HCT116 (cell line): ENCODE data around the gene TIGD3. TPM values are rescaled to one million over a fixed set of nuclear protein-coding genes. Genes with fewer than 3 reads are reported as not detected.

Experiments
- ATAC-seq: fragments of 200-7000 bp; cut with Tn5 transposase; 2 replicates; pipeline ENCODE4 v1.9.1; 2020; ENCODE audit warnings: mild to moderate bottlenecking, moderate library complexity
- BruUV-seq: library from RNA; stranded (reverse); fragments of 400-500 nt; replicated peaks from 2 replicates; lab custom pipeline; 2021; lab: Mats Ljungman, UMichigan
- CTCF ChIA-PET: fragments of 300-600 bp; sonication (Branson Sonifier 250); formaldehyde crosslinking; loops from one replicate; lab custom pipeline; 2021; ENCODE audit warnings: antibody characterized with exemption; lab: Charles Lee
- POLR2A ChIA-PET: fragments of 300-600, 350-600 bp; sonication (Branson Sonifier 250); formaldehyde crosslinking; loops from one replicate; lab custom pipeline; 2021; ENCODE audit warnings: antibody characterized with exemption; lab: Charles Lee
- RAD21 ChIA-PET, 2 experiments: fragments of 300-600 bp; sonication (Branson Sonifier 250); formaldehyde crosslinking; loops; one replicate each; lab custom pipeline; 2023; ENCODE audit warnings: low total read pairs in 2 of 2; ENCODE audit not compliant: uncharacterized antibody in 2 of 2, unreplicated experiment in 2 of 2, low non-redundant PET in 1 of 2; lab: Charles Lee
- DNase-seq: peaks from one replicate; pipeline ENCODE4 v3.0.0-alpha.2; 2010; ENCODE audit warnings: low read depth, low spot score
- H2AFZ ChIP-seq: fragments of 200-600 bp; shearing (Covaris generic), sonication (generic); 2 replicates; pipeline ENCODE4 v1.6.1; 2017; ENCODE audit warnings: low read depth, mixed run types, mixed read lengths, antibody characterized with exemption, low read length; ENCODE audit not compliant: poor library complexity, severe bottlenecking
- H3K27ac ChIP-seq: 2 replicates; pipeline ENCODE4 v1.5.1; 2012; ENCODE audit warnings: low read depth, low read length
- H3K27me3 ChIP-seq: fragments of 200-600 bp; sonication (generic); 2 replicates; pipeline ENCODE4 v1.6.1; 2016; ENCODE audit warnings: mixed run types, low read length, mixed read lengths; ENCODE audit not compliant: insufficient read depth
- H3K36me3 ChIP-seq, 2 experiments: fragments of 200-500 bp in 1 of 2; fragments of 200-600 bp in 1 of 2; sonication (Bioruptor generic) in 1 of 2; sonication (generic) in 1 of 2; 2 replicates each; pipeline versions ENCODE4 v1.5.1 to v1.6.1; 2014 to 2016; ENCODE audit warnings: low read length in 2 of 2, inconsistent platforms in 1 of 2, mixed read lengths in 1 of 2, mixed run types in 1 of 2; ENCODE audit not compliant: insufficient read depth in 2 of 2, control insufficient read depth in 1 of 2
- H3K4me1 ChIP-seq, 2 experiments: fragments of 200-600 bp in 1 of 2; sonication (generic) in 1 of 2; 2 replicates each; pipeline versions ENCODE4 v1.5.1 to v1.6.1; 2012 to 2017; ENCODE audit warnings: low read length in 2 of 2, inconsistent platforms in 1 of 2, mild to moderate bottlenecking in 1 of 2, mixed read lengths in 1 of 2, mixed run types in 1 of 2, moderate library complexity in 1 of 2; ENCODE audit not compliant: insufficient read depth in 2 of 2, control insufficient read depth in 1 of 2
- H3K4me2 ChIP-seq: fragments of 200-600 bp; sonication (generic); 2 replicates; pipeline ENCODE4 v1.6.1; 2017; ENCODE audit warnings: mixed run types, low read length, mixed read lengths
- H3K4me3 ChIP-seq, 2 experiments: fragments of 200-600 bp in 1 of 2; sonication (generic) in 1 of 2; replicated peaks in 1 of 2; 2 replicates each; pipeline ENCODE4 v1.5.1; 2011 to 2016; ENCODE audit warnings: low read length in 2 of 2, control low read depth in 1 of 2, low read depth in 1 of 2, mild to moderate bottlenecking in 1 of 2, mixed read lengths in 1 of 2, mixed run types in 1 of 2
- H3K79me2 ChIP-seq: fragments of 200-600 bp; sonication (generic); 2 replicates; pipeline ENCODE4 v1.6.1; 2017; ENCODE audit warnings: mild to moderate bottlenecking, mixed run types, low read length, moderate library complexity, mixed read lengths; ENCODE audit not compliant: insufficient read depth
- H3K9ac ChIP-seq: fragments of 200-600 bp; sonication (generic); 2 replicates; pipeline ENCODE4 v1.6.1; 2016; ENCODE audit warnings: low read length, mixed read lengths
- H3K9me2 ChIP-seq: fragments of 200-600 bp; sonication (generic), shearing (Covaris generic); 2 replicates; pipeline ENCODE4 v1.6.1; 2017; ENCODE audit warnings: mixed run types, mild to moderate bottlenecking, moderate library complexity; ENCODE audit not compliant: insufficient read depth
- H3K9me3 ChIP-seq, 2 experiments: fragments of 200-500 bp in 1 of 2; fragments of 200-600 bp in 1 of 2; sonication (Bioruptor generic) in 1 of 2; sonication (generic) in 1 of 2; 2 replicates each; pipeline ENCODE4 v1.6.1; 2014 to 2017; ENCODE audit warnings: low read length in 2 of 2, mixed read lengths in 2 of 2, inconsistent platforms in 1 of 2, low read depth in 1 of 2, mild to moderate bottlenecking in 1 of 2, mixed run types in 1 of 2, moderate library complexity in 1 of 2; ENCODE audit not compliant: control insufficient read depth in 1 of 2, insufficient read depth in 1 of 2
- H4K20me1 ChIP-seq: fragments of 200-600 bp; sonication (generic), shearing (Covaris generic); 2 replicates; pipeline ENCODE4 v1.6.1; 2017; ENCODE audit warnings: mixed run types, mild to moderate bottlenecking, moderate library complexity; ENCODE audit not compliant: insufficient read depth
- ATF3 ChIP-seq: IDR thresholded peaks from 2 replicates; pipeline ENCODE4 v1.6.1; 2012
- CBX3 ChIP-seq: IDR thresholded peaks from 2 replicates; pipeline ENCODE4 v1.6.1; 2012; ENCODE audit warnings: low read depth
- CTCF ChIP-seq, 3 experiments: fragments of 200-600 bp in 1 of 3; sonication (generic) in 1 of 3; IDR thresholded peaks in 2 of 3; conservative IDR thresholded peaks in 1 of 3; 2 replicates each; pipeline ENCODE4 v1.5.1; 2012 to 2017; ENCODE audit warnings: low read depth in 2 of 3, low read length in 2 of 3, antibody characterized with exemption in 1 of 3, borderline replicate concordance in 1 of 3, control low read depth in 1 of 3, mild to moderate bottlenecking in 1 of 3, mixed read lengths in 1 of 3, mixed run types in 1 of 3, moderate library complexity in 1 of 3; ENCODE audit not compliant: insufficient read depth in 1 of 3
- ELF1 ChIP-seq: IDR thresholded peaks from 2 replicates; pipeline ENCODE4 v1.6.1; 2012; ENCODE audit warnings: low read depth, borderline replicate concordance
- EZH2 ChIP-seq: fragments of 200-600 bp; sonication (generic); IDR thresholded peaks from 2 replicates; pipeline ENCODE4 v1.6.1; 2017; ENCODE audit warnings: antibody characterized with exemption, mixed run types
- EZH2phosphoT487 ChIP-seq: fragments of 200-600 bp; IDR thresholded peaks from 2 replicates; pipeline ENCODE4 v1.6.1; 2018; ENCODE audit warnings: antibody characterized with exemption, borderline replicate concordance
- FOSL1 ChIP-seq: IDR thresholded peaks from 2 replicates; pipeline ENCODE4 v1.6.1; 2012; ENCODE audit warnings: low read depth
- JUND ChIP-seq: IDR thresholded peaks from 2 replicates; pipeline ENCODE4 v1.6.1; 2012
- MAX ChIP-seq: IDR thresholded peaks from 2 replicates; pipeline ENCODE4 v1.6.1; 2012
- POLR2AphosphoS5 ChIP-seq: IDR thresholded peaks from 2 replicates; pipeline ENCODE4 v1.6.1; 2011; ENCODE audit warnings: mild to moderate bottlenecking, low read depth, low read length, moderate library complexity
- RAD21 ChIP-seq: IDR thresholded peaks from 2 replicates; pipeline ENCODE4 v1.6.1; 2012; ENCODE audit warnings: low read depth, mild to moderate bottlenecking
- ZFX ChIP-seq: fragments of 450-650 bp; IDR thresholded peaks from 2 replicates; pipeline ENCODE4 v1.6.1; 2017
- ZNF274 ChIP-seq: fragments of 200-500 bp; sonication (Bioruptor generic); IDR thresholded peaks from 2 replicates; pipeline ENCODE4 v1.6.1; 2014; ENCODE audit warnings: mild to moderate bottlenecking, low read depth, low read length, inconsistent platforms
- intact Hi-C: fragments of 100-400 bp; cut with micrococcal nuclease; formaldehyde crosslinking; loops from 2 replicates; pipeline ENCODE4 v1.10.0; 2022
- total RNA-seq: library from RNA; stranded (reverse); gene quantifications from one replicate; pipeline ENCODE4 v1.2.1, GENCODE V29; 2021; ENCODE audit not compliant: unreplicated experiment

Gene TIGD3
- total RNA-seq, 1 experiment from 2014 or later = 2.4 TPM

GRCh38 chr11:65376138-65376713 is 21.7 kb downstream of the TIGD3 start:
- Histone ChIP-seq H3K36me3 (no peaks in the 10 kb centered on the region), H3K4me2 (no peak overlapping the region), H2AFZ (no peak overlapping the region), H3K4me1 (peaks cover 15 to 18% of the 10 kb centered on the region in 2 experiments), H3K9ac (no peak overlapping the region), H3K27ac (no peak overlapping the region), H3K27me3 (no peaks in the 10 kb centered on the region), H3K4me3 (no peak overlapping the region), H3K9me2 (no peaks in the 10 kb centered on the region), H3K79me2 (no peaks in the 10 kb centered on the region), H4K20me1 (no peaks in the 10 kb centered on the region), H3K9me3 (no peaks in the 10 kb centered on the region)
- DNase-seq = no peak
- POLR2A ChIA-PET = interaction anchor here (1.6 kb wide), 1 partner anchor 123 kb away, joined by 4 read pairs; the partner anchor contains the start of gene MALAT1
- intact Hi-C loops = no loop called here
- ATAC-seq = no peak
- CTCF ChIA-PET = no interaction called here
- BruUV-seq = no TSS peak
- no peak for TF ChIP-seq ZNF274
- no peak for TF ChIP-seq JUND
- no peak for TF ChIP-seq FOSL1
- RAD21 ChIA-PET = no interaction called here

- DNase-seq (no peak), ATAC-seq (no peak)
- ChIA-PET RAD21 (no interaction called here), CTCF (no interaction called here), POLR2A (no interaction called here)
- no TSS peak for BruUV-seq
- Histone ChIP-seq H3K9me3 (no peaks in the 10 kb centered on the region), H3K4me3 (no peak overlapping the region), H3K9ac (no peak overlapping the region), H3K27ac (no peak overlapping the region), H3K27me3 (no peaks in the 10 kb centered on the region), H4K20me1 (no peaks in the 10 kb centered on the region), H3K36me3 (no peaks in the 10 kb centered on the region), H3K9me2 (no peaks in the 10 kb centered on the region), H3K4me1 (peaks cover 20 to 26% of the 10 kb centered on the region in 2 experiments), H2AFZ (no peak overlapping the region), H3K79me2 (no peaks in the 10 kb centered on the region), H3K4me2 (no peak overlapping the region)
- intact Hi-C loops = no loop called here
- TF ChIP-seq MAX (no peak), ZFX (no peak), EZH2phosphoT487 (no peak), CBX3 (no peak), EZH2 (no peak), FOSL1 (no peak), ELF1 (no peak), CTCF (IDR thresholded peaks at IDR 0.05 in 2 of 3, conservative IDR thresholded peaks at IDR 0.05 in 1 of 3; ENCODE audit: borderline replicate concordance in 1 of 3, insufficient read depth in 1 of 3, low read depth in 2 of 3, low read length in 2 of 3) (no peak), JUND (no peak), POLR2AphosphoS5 (no peak), ZNF274 (no peak), RAD21 (no peak), ATF3 (no peak)
Observed at GRCh38 chr11:65377036-65377435, 22.5 kb downstream of the TIGD3 start.
